Ishikawa (cell line): Measurements from ENCODE around the gene FKBP9.

Experiments
- CEBPB ChIP-seq: IDR thresholded peaks from 2 replicates; pipeline ENCODE4 v1.6.1; 2012
- CREB1 ChIP-seq: IDR thresholded peaks from 2 replicates; pipeline ENCODE4 v1.6.1; 2012; ENCODE audit warnings: low read depth
- EGR1 ChIP-seq: IDR thresholded peaks from 2 replicates; pipeline ENCODE4 v1.6.1; 2012
- EP300 ChIP-seq: IDR thresholded peaks from 2 replicates; pipeline ENCODE4 v1.6.1; 2012; ENCODE audit warnings: borderline replicate concordance
- FOXM1 ChIP-seq: IDR thresholded peaks from 2 replicates; pipeline ENCODE4 v1.6.1; 2012; ENCODE audit warnings: low read depth, borderline replicate concordance
- NFIC ChIP-seq: IDR thresholded peaks from 2 replicates; pipeline ENCODE4 v1.6.1; 2012
- RAD21 ChIP-seq: IDR thresholded peaks from 2 replicates; pipeline ENCODE4 v1.6.1; 2012; ENCODE audit warnings: low read depth
- REST ChIP-seq: IDR thresholded peaks from 2 replicates; pipeline ENCODE4 v1.6.1; 2012; ENCODE audit warnings: low read depth, mild to moderate bottlenecking
- TAF1 ChIP-seq: IDR thresholded peaks from 2 replicates; pipeline ENCODE4 v1.6.1; 2012; ENCODE audit warnings: low read depth, mild to moderate bottlenecking
- TCF12 ChIP-seq: IDR thresholded peaks from 2 replicates; pipeline ENCODE4 v1.6.1; 2012; ENCODE audit warnings: low read depth
- TEAD4 ChIP-seq: IDR thresholded peaks from 2 replicates; pipeline ENCODE4 v1.6.1; 2012
- YY1 ChIP-seq: IDR thresholded peaks from 2 replicates; pipeline ENCODE4 v1.6.1; 2012; ENCODE audit warnings: low read depth
- ZBTB7A ChIP-seq: IDR thresholded peaks from 2 replicates; pipeline ENCODE4 v1.6.1; 2012; ENCODE audit warnings: low read depth
- TF ChIP-seq, protein P1 (sequence below): IDR thresholded peaks from 2 replicates; pipeline ENCODE4 v1.6.1; 2012
- TF ChIP-seq, protein P2 (sequence below): IDR thresholded peaks from 2 replicates; pipeline ENCODE4 v1.6.1; 2012

The FKBP9 gene

GRCh38 chr7:33054261-33054964 is 97.2 kb downstream of the FKBP9 start:
- TF ChIP-seq EGR1 (no peak), RAD21 (no peak), CREB1 (no peak), CEBPB (no peak), REST (no peak), NFIC (no peak), TCF12 (no peak), TEAD4 (no peak), EP300 (no peak), ZBTB7A (no peak), YY1 (no peak), TAF1 (no peak), FOXM1 (no peak)
- TF ChIP-seq, protein P1, sequence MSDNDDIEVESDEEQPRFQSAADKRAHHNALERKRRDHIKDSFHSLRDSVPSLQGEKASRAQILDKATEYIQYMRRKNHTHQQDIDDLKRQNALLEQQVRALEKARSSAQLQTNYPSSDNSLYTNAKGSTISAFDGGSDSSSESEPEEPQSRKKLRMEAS, result no peak
- TF ChIP-seq, protein P2, sequence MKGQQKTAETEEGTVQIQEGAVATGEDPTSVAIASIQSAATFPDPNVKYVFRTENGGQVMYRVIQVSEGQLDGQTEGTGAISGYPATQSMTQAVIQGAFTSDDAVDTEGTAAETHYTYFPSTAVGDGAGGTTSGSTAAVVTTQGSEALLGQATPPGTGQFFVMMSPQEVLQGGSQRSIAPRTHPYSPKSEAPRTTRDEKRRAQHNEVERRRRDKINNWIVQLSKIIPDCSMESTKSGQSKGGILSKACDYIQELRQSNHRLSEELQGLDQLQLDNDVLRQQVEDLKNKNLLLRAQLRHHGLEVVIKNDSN, result no peak

GRCh38 chr7:33055158-33055557 is 97.9 kb downstream of the FKBP9 start:
- TF ChIP-seq ZBTB7A, result no peak
